GM04504 (cell line): ENCODE results near the gene NDST1.
A peak's percentile ranks its signal among the peaks of the same experiment; 100 is the strongest.

ENCODE experiments used
- DNase-seq: peaks from one replicate; pipeline ENCODE4 v3.0.0-alpha.2; 2012; ENCODE audit warnings: low read depth

NDST1 gene

DNA sequence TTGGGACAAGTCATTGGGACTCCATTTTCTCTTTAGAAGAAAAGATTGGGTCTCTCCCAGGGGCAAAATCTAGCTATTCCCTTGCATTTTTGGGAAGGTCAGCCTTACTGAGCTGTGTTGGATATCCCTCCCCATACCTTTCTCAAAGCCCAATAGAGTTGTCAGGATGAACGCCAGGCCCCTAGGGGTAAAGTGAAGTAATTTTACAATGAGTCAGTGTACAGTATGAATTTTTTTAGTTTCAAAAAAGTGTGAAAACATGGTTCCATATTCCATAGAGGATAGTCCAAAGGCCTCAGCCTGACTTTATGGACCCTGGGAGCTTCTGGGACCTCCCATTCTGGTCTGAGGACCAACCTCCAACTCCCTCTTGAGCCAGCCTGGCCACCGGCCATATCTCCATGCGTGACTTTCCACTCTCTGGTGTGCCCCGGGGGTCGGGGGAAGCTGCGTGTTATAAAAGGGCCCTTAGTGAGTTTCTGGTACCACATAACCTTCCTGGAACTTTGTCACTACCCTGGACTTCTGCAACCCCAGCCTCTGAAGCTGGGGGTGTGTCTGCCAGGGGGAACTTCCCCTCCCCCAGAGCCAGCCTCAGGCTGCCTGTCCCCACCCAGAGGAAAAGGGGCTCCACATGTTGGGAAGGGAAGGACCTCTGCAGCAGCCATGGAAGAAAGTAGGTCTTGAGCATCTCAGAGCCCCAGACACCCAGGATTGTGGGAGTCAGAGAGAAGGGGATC is 80.1 kb downstream of the NDST1 start:
- no peak for DNase-seq

DNA sequence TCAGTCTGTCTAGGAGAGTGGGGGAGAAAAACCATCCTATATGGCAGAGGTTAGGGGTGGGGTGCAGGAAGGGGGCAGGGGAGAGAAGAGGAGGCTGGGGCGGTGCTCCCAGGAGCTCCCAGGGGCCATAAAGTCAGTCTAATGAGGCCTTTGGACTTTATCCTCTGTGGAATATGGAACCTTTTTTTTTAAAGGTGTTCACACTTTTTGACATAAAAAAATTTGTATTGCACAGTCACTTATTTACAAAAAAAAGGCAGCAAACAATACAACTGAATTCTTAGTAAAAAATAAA is 80.6 kb downstream of the NDST1 start:
- no peak for DNase-seq

DNA sequence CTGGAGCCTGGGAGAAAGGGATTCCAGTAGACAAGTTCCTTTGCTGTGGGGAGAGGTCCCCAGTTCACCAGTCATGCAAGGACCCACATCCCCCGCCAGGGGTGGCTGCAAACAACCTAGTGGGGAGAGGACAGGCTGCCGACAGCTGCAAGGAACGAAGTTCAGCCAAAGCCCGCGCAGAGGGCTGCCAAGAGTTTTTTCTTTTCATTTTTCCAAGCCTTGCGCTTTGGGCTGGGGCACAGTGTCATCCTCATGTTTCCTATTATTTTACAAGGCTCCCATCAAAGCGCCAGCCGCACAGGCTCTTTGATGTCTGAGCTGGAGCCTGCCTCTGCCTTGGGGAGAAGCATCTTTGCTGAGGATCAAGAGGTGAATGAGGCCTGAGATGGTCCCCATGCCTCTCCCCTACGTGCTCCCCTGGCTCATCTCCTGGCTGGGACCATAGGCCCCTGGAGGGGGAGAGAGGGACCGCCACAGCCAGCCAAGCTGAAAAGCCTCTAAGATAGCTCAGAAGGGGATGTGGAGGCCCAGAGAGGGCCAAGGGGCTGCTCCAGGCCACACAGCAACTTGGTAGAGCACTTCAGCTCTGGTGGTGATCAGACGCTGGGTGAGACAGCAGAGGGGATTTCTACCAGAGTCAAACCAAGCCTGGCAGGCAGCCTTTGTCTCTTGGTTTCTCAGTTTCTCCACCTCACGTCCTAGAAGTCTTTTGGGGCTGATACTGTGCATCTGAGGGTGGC is 82.1 kb downstream of the NDST1 start:
- peak; percentile 15 for DNase-seq

DNA sequence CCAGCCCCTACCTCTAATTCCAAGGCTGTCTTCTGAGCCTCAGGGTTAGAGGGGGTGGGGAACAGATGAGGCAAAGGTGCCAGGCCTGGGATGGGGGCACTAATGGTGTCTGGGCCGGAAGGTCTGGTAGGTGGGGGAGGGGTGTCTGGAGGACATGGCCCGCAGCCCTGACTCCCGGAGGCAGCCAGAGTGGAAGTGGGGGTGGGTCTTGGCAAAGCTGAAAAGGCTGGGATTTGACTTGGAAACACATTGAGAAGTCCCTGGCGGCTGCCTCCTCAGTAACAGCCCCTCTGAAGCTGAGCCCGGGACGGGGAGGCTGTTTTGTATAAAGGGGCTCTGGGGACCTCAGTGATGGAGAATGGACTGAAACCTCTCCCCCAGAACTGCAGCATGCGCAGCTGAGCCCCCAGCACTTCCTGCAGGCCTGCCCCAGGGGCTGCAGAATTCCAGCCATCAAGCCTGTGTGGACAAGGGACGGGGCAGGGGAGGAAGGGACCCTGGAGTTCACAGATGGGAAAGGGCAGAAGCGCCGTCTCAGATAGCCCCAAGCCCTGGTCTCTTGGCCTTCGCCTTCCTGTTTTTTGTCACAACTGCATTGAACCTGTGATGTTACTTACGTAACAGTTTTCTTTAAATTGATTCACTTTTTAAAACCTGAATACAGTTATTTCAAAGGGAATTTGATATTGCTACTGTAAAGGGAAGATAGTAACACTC is 83.2 kb downstream of the NDST1 start:
- no peak for DNase-seq

DNA sequence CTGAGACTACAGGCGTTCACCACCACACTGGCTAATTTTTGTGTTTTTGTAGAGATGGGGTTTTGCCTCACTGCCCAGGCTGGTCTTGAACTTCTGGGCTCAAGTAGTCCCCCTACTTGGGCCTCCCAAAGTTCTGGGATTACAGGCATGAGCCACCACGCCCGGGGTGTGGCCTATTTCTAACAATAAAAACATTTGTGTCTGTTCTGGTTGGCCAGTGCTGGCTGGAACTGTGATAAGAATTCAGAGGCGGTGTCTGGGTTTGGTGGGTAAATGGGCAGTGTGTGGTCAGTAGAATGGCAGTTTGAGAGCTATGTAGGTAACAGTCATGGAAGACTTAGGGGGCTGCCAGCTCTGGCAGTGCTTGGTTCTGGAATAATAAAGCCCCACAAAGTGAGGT is 85.7 kb downstream of the NDST1 start:
- no peak for DNase-seq

DNA sequence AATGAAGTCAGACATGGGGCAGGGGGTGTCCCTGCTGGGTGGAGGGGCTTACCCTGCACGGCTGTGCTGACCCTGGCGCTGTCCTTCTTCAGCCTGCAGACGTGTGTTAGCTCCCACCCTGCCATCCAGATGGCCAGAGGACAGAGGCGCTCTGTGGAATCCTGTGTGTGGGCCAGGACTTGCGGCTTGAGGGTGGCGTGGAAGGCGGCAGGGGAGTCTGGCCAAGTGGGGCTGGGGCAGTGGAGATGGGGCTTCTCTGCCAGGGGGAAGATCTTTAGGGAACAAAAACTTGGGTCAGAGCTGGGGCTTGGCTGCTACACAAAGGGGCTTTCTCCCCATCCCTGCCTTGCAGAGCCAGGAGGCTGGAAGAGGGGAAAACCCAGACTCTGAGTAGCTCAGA is 86.1 kb downstream of the NDST1 start:
- no peak for DNase-seq

DNA sequence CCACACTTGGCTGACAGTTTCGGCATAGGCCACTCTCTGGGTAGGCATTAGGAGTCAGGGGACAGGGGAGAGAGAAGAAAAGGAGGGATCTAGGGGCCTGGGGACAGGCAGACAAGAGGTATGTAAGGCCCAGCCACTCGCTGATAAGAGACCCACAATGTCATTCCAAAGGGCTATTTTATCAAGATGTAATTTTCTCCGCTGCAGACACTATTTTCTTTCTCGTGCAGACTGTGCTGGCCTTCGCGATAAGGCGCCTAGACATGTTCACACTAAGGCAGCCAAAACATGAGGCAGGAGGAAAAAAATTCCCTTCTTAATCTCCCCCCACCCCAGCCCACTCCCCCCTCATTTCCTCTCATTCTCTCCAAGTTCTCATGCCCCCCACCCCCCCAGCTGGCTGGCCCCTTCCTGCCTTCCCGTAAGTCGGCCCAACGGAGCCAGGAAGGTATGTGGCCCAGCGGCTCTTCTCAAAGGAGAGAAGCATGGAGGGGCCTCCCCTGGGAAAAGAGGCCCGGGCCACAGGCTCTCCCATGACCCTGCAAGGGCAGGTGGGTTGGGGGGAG is 87.6 kb downstream of the NDST1 start:
- no peak for DNase-seq

DNA sequence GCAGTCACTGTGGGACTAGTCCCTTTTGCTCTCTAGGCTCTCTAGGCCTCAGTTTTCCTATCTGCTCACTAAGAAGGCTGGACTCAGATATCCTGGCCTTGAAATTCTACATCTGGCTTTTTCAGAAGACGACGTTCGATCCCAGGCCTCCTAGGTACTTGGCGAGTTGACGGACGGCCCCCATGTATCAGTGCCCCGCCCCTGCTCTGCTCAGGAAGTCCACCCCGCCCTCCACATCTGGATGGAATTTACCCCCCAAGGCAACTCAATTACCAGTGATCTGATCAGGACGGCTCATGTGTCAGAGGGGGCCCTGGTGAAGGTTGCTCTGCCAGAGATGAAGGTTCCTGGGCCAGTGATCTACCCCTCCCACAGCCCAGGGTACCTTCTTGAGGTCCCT is 88.4 kb downstream of the NDST1 start:
- no peak for DNase-seq

DNA sequence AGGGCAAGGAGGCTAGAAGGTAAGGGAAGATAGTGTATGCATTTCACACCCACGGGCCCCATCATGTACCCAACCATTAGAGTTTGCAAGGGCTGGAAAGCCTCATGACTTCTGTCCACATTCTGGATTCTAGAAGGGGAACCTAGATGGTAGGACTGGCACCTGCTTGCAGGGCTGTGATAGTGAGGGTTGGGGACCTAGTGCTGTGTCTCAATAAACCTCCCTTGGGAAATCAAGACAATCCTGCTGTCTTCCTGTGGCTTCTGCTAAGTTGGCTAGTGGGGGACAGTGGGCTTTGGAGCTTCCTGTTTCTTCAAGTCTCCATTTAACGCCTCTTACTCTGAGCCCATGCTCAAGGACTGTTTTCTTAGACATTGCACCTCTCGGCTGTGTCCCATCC is 88.9 kb downstream of the NDST1 start:
- DNase-seq: no peak

DNA sequence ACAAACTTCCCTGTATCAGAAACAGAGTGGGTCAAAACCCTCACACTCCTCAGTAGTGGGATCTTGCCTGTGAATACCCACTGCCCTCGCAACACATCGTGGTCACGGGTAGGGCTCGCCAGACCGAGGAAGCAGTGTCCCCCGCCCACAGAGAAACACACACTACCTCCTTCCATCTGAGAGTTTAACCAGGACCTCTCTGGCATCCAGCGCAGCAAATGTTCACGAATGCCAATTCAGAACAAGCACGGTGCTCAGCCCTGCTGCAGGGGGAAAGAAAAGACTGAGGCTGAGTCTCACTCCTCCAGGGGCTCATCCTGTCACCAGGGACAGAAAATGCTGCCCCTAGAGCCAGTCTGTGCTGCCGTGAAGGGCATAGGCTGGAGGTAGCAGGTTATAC is 90.1 kb downstream of the NDST1 start:
- no peak for DNase-seq

DNA sequence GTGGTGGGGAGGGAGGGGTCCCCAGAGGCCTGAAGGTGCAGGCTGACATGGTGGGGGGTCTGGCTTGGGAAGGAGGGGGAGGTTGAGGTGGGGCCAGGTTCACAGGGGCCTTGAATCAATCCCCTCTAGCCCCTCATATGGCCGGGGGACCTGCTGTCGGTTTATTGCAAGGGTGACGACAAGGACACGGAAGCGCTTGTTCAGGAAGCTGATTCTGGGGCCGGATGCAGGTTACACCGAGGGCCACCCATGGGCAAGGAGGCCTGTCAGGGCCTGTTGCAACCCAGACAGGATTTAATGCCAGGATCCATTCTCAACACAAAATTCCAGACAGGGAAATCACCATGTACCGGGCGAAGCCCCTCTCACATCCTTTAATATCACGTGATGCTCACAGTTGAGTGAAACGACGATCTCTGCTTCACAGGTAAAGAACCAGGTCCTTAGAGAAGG is 90.9 kb downstream of the NDST1 start:
- DNase-seq: no peak

DNA sequence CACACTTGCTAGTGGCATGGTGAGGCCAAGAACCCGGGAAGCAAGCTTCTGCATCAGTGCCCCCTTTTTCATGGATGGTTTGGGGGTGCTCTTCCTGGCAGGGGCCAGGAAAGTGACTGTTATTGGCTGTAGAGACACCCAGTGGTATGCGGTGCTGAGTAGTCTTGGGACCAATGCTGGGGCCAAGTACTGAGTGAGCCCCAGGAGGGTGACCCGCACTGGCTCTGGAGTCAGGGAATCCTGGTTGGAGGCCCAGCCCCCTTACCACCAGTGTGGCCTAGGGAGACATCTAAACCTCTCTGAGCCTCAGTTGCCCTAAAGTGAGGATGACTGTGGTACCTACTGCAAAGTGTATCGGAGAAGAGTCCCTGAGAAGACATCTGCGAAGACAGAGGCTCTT is 91.3 kb downstream of the NDST1 start:
- no peak for DNase-seq

DNA sequence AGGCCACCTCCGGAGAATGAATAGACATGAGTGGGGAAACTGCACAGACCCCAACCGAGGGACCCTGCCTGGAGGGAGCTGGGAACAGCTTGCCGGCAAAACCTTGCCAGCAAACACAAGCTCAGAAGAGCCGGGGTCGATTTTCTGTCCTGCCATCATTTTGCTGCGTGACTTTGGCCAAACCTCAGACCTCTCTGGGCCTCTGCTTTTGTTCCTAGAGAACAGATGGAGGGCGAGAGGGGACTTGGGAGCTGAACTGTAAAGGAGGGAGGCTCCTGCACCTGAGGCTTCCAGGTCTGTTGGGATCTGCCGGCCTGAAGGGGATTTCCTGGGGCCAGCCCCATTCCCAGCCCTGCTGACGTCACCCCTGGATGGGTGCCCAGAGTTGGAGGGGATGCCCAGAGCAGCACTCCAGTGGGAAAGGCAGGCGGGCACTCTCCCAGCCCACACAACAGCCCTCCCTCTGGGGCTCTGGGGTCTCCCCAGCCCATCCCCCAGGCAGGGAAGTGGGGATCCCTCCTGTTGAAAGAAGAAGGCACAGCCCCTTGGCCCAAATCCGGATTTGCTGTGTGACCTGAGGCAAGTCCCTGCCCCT is 92.1 kb downstream of the NDST1 start:
- DNase-seq: peak; percentile 39

DNA sequence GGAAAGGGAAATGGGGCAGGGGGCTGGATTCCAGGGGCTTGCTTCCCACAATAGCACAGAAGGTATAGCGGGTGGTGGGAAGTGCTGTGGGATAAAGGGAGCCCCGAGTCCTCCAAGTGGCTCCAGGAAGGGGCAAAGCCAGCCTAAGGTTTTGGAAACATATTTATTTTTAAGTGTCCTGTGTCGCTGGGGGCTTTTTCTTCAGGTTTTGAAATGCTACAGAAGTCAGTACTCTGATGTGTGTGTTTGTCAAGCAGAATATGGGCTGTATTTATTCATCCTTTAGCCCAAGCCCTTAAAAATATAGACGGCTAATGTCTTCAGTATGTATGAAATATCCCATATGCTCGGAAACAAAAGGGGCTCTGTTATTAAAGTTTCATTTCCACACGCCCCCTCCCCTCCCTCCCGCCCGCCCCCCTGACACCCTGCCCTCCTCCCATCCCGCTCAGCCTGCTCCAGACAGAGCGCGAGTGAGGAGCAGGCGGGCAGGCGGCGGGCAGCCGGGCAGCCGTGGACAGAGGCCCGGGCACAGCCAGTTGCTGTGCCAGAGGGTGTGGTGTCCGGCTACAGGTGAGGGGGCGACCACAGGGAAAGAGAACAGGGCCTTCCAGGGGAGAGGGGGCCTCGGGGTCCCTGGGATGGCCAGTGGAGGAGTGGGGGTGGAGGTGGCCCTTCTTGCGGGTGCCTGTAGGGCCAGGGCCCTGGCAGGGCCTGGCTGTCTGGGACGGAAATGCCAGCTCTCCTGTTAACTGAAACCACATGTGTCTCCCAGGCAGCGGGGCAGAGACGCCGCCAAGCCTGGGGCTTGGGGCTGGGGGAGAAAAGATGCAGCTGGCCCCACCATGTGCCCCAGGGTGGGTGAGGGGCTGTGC is 92.9 kb downstream of the NDST1 start:
- no peak for DNase-seq

DNA sequence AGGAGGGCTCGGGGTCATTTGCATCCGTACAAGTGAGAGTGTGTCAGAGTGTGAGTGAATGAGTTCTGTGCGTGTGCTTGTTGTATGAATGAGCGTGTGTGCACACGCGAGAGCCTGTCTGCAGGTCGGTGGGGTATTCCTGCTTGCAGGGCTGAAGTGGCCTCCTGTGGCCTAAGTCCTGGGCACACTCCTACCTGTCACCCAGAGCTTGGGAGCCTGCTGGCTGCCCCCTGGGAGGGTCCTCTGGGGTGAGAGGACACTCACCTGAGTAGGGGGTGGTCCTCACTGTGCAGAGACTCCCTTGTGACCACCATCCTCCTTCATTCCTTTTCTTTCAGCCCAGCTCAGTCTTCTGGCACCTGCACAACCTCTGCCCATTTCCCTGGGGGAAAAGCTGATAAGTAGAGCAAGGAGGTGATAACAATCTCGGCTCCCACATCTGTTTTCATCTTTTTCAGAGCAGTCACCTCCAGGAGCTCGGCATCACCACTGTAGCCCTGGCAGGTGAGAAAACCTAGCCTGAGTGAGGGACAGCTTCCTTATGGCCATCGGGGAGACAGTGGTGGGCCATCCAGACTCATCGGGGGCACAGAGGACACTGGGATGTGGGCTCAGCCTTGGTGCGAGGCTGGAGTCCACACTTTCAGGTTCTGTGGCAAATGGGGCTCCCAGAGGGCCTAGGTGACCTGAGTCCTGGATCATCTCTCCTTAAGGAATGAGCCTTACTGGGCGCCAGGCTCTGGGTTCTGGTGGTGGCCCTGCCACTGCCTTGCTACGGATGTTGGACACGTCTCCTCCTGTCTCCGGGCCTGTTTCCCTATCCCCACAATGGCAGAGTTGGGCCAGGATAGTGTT is 93.8 kb downstream of the NDST1 start:
- DNase-seq: no peak

DNA sequence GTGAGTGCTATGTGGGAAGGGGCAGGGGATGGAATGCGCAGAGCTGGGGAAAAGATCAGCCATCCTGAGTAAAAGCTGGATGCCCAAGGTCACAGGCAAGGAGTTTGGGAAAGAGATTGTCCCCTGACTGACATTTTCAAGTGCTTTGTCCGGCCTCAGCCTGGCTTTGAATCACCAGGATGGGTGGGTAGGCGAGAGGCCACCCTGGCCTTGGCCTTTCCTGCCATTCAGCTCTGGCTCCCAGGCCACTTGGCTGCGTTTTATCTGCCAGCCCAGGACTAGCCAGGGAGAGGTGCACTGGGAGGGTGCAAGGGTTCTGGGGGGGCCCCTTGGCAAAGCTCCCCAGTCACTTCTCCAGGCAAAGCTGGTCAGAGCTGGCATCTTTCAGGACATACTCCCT is 95.1 kb downstream of the NDST1 start:
- no peak for DNase-seq

DNA sequence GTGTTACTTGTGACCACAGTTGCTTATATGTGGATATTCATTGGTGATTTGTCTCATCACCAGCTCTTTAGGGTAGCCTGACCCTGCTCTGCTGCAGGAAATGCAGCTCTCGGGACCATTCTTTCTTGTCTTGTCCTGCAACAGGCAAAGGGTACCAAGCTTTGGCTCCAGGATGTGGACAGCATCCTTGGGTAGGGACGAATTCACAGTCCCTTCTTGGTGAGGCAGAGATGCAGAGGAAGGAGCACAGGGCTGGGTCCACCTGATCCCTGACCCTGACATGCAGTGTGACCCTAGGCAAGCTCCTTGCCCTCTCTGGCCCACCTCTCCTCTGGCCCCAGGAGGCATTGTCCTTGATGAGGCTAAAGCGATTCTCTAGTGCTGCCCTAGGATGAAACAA is 95.6 kb downstream of the NDST1 start:
- no peak for DNase-seq

DNA sequence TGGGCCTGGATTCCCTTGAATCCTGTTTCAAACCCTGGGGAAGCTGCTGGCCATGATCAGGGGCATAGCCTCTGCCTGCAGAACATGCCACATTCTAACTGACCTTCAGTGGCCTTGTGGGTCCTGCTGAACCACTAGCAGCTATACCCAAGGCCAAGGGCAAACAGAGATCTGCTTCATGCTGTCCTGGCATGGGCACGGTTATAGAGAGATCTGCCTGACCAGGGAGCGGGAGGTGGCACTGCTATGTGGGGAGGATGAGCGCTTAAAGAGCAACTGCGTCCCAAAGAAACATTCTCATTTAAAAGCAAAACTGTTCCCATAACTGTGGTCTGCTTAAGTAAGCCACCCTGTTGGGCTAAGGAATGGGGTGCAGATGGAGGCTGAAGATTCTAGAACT is 96.1 kb downstream of the NDST1 start:
- DNase-seq: no peak

DNA sequence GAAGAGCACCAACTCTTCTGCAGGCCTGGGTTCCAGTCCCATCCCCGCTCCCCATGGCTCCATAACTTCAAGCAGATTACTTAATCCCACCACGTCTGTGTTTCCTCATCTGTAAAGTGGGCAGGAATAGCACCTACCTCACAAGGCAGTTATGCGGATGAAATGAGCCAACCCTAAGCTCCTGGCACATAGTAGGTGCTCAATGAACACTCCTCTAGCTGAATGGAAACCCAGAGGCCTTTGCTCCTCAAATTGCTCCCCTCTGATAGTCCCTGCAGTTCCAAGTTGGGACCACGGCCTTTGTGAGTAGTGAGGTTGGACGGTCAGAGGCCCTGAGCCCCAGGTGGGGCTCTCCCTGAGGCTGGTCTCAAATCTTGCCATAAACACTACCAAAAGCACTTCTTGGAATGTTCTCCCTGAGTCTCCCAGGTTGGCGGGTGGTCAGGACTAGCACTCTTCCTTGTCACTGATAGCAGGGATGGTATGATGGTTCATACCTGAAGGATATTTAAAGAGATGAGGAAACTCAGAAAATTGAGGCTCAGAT is 97.0 kb downstream of the NDST1 start:
- no peak for DNase-seq

DNA sequence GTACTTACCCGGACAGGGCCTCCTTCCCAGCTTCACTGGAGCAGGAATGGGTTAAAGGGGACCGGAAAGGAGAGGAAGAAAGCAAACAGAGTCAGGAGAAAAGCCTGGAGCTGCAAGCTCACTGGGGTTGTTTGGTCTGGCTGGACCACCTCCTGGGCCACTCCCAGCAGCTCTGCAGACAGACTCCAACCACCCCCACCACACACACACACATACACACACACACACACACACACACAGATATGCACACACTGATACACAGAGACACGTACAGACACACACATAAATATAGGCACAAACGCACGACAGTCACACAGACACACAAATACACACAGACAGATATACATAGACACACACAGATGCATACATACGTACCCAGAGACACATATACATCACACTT is 97.6 kb downstream of the NDST1 start:
- DNase-seq: no peak
